Panc1 (cell line): ENCODE measurements around the gene FOXR1. TPM values are rescaled to one million over a fixed set of nuclear protein-coding genes. Genes with fewer than 3 reads are reported as not detected.

Source experiments
- ATAC-seq: fragments of 200-7000 bp; cut with Tn5 transposase; 2 replicates; pipeline ENCODE4 v1.9.1; 2020; ENCODE audit warnings: mild to moderate bottlenecking, moderate library complexity
- BruUV-seq: library from RNA; stranded (reverse); fragments of 400-500 nt; replicated peaks from 2 replicates; lab custom pipeline; 2021; lab: Mats Ljungman, UMichigan
- CTCF ChIA-PET: fragments of 300-600 bp; sonication (Branson Sonifier 250); formaldehyde crosslinking; loops from one replicate; lab custom pipeline; 2022; ENCODE audit warnings: antibody characterized with exemption; lab: Charles Lee
- POLR2A ChIA-PET: fragments of 300-600 bp; sonication (Branson Sonifier 250); formaldehyde crosslinking; loops from one replicate; lab custom pipeline; 2022; ENCODE audit warnings: antibody characterized with exemption; lab: Charles Lee
- DNase-seq: peaks from one replicate; pipeline ENCODE4 v3.0.0-alpha.2; 2010; ENCODE audit warnings: low read depth, low spot score
- H3K27ac ChIP-seq: 2 replicates; pipeline ENCODE4 v1.5.1; 2011; ENCODE audit warnings: mild to moderate bottlenecking, low read length, inconsistent platforms
- H3K27me3 ChIP-seq: fragments of 200-500 bp; sonication (Bioruptor generic); 2 replicates; pipeline ENCODE4 v1.6.0; 2014; ENCODE audit warnings: low read length, inconsistent platforms; ENCODE audit not compliant: control insufficient read depth, insufficient read depth
- H3K36me3 ChIP-seq: fragments of 200-500 bp; sonication (Bioruptor generic); 2 replicates; pipeline ENCODE4 v1.5.1; 2014; ENCODE audit warnings: inconsistent platforms, mild to moderate bottlenecking, low read length, moderate library complexity; ENCODE audit not compliant: control insufficient read depth, insufficient read depth
- H3K4me1 ChIP-seq: 2 replicates; pipeline ENCODE4 v1.5.1; 2011; ENCODE audit warnings: inconsistent platforms, mild to moderate bottlenecking, low read length, moderate library complexity; ENCODE audit not compliant: control insufficient read depth, insufficient read depth
- H3K4me3 ChIP-seq, 2 experiments: 2 replicates each; pipeline ENCODE4 v1.5.1; 2011 to 2012; ENCODE audit warnings: low read depth in 2 of 2, low read length in 2 of 2, mild to moderate bottlenecking in 2 of 2, inconsistent platforms in 1 of 2, moderate library complexity in 1 of 2
- H3K9me3 ChIP-seq: fragments of 200-500 bp; sonication (Bioruptor generic); 2 replicates; pipeline ENCODE4 v1.5.1; 2014; ENCODE audit warnings: low read depth, mild to moderate bottlenecking, inconsistent platforms, low read length, moderate library complexity; ENCODE audit not compliant: control insufficient read depth, insufficient read depth
- POLR2AphosphoS5 ChIP-seq: IDR thresholded peaks from 2 replicates; pipeline ENCODE4 v1.6.1; 2012; ENCODE audit warnings: mild to moderate bottlenecking, low read depth, low read length, moderate library complexity
- SIN3A ChIP-seq: IDR thresholded peaks from 2 replicates; pipeline ENCODE4 v1.6.1; 2012; ENCODE audit warnings: low read depth, mild to moderate bottlenecking, low read length, moderate library complexity, borderline replicate concordance; ENCODE audit not compliant: insufficient read depth
- TCF7L2 ChIP-seq: IDR thresholded peaks from 2 replicates; pipeline ENCODE4 v1.6.1; 2011; ENCODE audit warnings: mild to moderate bottlenecking, low read depth, low read length, inconsistent platforms
- in situ Hi-C: cut with HindIII; loops from 2 replicates; pipeline ENCODE4 v1.10.0; 2016; ENCODE audit warnings: low sequenced_read_pairs, low pct_unique_long_range_greater_than_20kb
- intact Hi-C: fragments of 100-400 bp; cut with micrococcal nuclease; formaldehyde crosslinking; loops from one replicate; pipeline ENCODE4 v1.10.0; 2022; ENCODE audit not compliant: unreplicated experiment
- total RNA-seq: library from RNA; stranded (reverse); gene quantifications from one replicate; pipeline ENCODE4 v1.2.1, GENCODE V29; 2021; ENCODE audit not compliant: unreplicated experiment
- TF ChIP-seq, protein P1 (sequence below): fragments of 450-650 bp; IDR thresholded peaks from 2 replicates; pipeline ENCODE4 v1.5.1; 2017; ENCODE audit warnings: mild to moderate bottlenecking
- TF ChIP-seq, protein P2 (sequence below), 2 experiments: IDR thresholded peaks; 2 replicates each; pipeline ENCODE4 v1.6.1; 2011 to 2012; ENCODE audit warnings: low read depth in 2 of 2, control low read depth in 1 of 2, low read length in 1 of 2, mild to moderate bottlenecking in 1 of 2, moderate library complexity in 1 of 2; ENCODE audit not compliant: insufficient read depth in 1 of 2

FOXR1 gene
- total RNA-seq, 1 experiment from 2014 or later, result not detected

DNA sequence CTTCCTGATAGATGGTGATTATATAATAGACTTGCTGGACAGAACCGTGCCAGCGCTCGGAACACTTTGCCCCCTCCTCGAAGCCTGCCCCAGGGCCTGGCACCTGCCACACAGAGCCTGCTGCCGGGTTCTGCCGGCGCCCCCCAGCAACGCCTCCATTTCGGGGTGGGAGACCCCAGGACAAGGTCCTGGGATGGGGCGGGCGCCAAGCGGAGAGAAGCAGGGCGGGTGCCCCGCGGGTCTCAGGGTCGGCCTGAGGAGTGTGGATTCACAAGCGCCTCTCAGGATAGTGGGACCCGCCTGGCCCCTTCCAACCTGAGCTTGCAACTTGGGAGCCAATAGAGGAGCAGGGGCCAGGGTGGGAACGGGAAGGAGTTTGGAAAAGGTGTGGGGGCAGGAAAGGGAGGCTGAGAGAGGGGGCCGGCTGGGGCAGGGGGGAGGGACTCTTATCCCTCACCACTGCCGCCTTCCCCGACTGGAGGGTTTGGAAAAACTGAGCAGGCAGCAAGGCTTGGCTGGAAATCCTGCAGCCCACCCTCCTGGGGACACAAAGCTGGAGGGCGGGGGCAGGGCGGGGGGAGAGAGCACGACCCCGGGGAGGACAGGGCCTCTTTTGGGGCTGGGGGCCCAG, 42.6 kb upstream of the FOXR1 start:
- no TSS peak for BruUV-seq
- ATAC-seq, result peak; percentile 37
- no peak for DNase-seq
- ChIA-PET CTCF (interaction anchor here (0.7 to 1.4 kb wide), 4 partner anchors 20 to 239 kb away, joined by 4 to 9 read pairs (median 6); no protein-coding TSS in a partner anchor), POLR2A (interaction anchor here (0.6 kb wide), 1 partner anchor 18 kb away, joined by 3 read pairs; no protein-coding TSS in a partner anchor)
- Histone ChIP-seq H3K27ac (peak overlapping the region; percentile 97), H3K9me3 (no peaks in the 10 kb centered on the region), H3K4me1 (peaks cover 25% of the 10 kb centered on the region), H3K36me3 (no peaks in the 10 kb centered on the region), H3K27me3 (no peaks in the 10 kb centered on the region), H3K4me3 (peak overlapping the region; percentile 68 to 72)
- no peak for TF ChIP-seq POLR2AphosphoS5
- no peak for TF ChIP-seq TCF7L2
- no peak for TF ChIP-seq SIN3A
- TF ChIP-seq, protein P1, sequence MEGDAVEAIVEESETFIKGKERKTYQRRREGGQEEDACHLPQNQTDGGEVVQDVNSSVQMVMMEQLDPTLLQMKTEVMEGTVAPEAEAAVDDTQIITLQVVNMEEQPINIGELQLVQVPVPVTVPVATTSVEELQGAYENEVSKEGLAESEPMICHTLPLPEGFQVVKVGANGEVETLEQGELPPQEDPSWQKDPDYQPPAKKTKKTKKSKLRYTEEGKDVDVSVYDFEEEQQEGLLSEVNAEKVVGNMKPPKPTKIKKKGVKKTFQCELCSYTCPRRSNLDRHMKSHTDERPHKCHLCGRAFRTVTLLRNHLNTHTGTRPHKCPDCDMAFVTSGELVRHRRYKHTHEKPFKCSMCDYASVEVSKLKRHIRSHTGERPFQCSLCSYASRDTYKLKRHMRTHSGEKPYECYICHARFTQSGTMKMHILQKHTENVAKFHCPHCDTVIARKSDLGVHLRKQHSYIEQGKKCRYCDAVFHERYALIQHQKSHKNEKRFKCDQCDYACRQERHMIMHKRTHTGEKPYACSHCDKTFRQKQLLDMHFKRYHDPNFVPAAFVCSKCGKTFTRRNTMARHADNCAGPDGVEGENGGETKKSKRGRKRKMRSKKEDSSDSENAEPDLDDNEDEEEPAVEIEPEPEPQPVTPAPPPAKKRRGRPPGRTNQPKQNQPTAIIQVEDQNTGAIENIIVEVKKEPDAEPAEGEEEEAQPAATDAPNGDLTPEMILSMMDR, result no peak
- TF ChIP-seq, protein P2, sequence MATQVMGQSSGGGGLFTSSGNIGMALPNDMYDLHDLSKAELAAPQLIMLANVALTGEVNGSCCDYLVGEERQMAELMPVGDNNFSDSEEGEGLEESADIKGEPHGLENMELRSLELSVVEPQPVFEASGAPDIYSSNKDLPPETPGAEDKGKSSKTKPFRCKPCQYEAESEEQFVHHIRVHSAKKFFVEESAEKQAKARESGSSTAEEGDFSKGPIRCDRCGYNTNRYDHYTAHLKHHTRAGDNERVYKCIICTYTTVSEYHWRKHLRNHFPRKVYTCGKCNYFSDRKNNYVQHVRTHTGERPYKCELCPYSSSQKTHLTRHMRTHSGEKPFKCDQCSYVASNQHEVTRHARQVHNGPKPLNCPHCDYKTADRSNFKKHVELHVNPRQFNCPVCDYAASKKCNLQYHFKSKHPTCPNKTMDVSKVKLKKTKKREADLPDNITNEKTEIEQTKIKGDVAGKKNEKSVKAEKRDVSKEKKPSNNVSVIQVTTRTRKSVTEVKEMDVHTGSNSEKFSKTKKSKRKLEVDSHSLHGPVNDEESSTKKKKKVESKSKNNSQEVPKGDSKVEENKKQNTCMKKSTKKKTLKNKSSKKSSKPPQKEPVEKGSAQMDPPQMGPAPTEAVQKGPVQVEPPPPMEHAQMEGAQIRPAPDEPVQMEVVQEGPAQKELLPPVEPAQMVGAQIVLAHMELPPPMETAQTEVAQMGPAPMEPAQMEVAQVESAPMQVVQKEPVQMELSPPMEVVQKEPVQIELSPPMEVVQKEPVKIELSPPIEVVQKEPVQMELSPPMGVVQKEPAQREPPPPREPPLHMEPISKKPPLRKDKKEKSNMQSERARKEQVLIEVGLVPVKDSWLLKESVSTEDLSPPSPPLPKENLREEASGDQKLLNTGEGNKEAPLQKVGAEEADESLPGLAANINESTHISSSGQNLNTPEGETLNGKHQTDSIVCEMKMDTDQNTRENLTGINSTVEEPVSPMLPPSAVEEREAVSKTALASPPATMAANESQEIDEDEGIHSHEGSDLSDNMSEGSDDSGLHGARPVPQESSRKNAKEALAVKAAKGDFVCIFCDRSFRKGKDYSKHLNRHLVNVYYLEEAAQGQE (IDR thresholded peaks at IDR 0.05; ENCODE audit: insufficient read depth in 1 of 2, low read depth in 2 of 2, low read length in 1 of 2), result no peak
- intact Hi-C loops, result loop anchor here (1.0 kb wide), 1 partner anchor 22 kb away; no protein-coding TSS in a partner anchor
- in situ Hi-C loops, result no loop called here

GRCh38 chr11:118929501-118930093, 42.0 kb upstream of the FOXR1 start:
- H3K36me3 ChIP-seq, result no peaks in the 10 kb centered on the region
- TF ChIP-seq SIN3A (no peak), TCF7L2 (no peak)
- TF ChIP-seq, protein P1, result no peak
- TF ChIP-seq, protein P2 (IDR thresholded peaks at IDR 0.05; ENCODE audit: insufficient read depth in 1 of 2, low read depth in 2 of 2, low read length in 1 of 2), result no peak
- peak overlapping the region; percentile 97 for H3K27ac ChIP-seq
- no peaks in the 10 kb centered on the region for H3K27me3 ChIP-seq
- ATAC-seq, result peak; percentile 48
- peak overlapping the region; percentile 68 to 72 for H3K4me3 ChIP-seq
- peaks cover 25% of the 10 kb centered on the region for H3K4me1 ChIP-seq
- intact Hi-C loops (loop anchor here (5.0 kb wide), 1 partner anchor 32 kb away; no protein-coding TSS in a partner anchor), in situ Hi-C loops (no loop called here)
- ChIA-PET POLR2A (interaction anchor here (0.7 to 1.0 kb wide), 2 partner anchors 19 to 78 kb away, joined by 3 to 5 read pairs; no protein-coding TSS in a partner anchor), CTCF (interaction anchor here (0.5 to 1.4 kb wide), 11 partner anchors 18 to 240 kb away, joined by 3 to 11 read pairs (median 4); no protein-coding TSS in a partner anchor)
- no peak for DNase-seq
- BruUV-seq, result no TSS peak
- no peaks in the 10 kb centered on the region for H3K9me3 ChIP-seq
